Esophagus squamous epithelium (tissue), 4 donors: Measurements from ENCODE around the gene PCDHGA1.

Experiments
- CTCF ChIP-seq, 6 experiments: fragments of 450-650 bp in 4 of 6; fragments of 200-600 bp in 2 of 6; sonication (generic) in 2 of 6; IDR thresholded peaks; one replicate each; pipeline ENCODE4 v1.5.1; 2016 to 2019; ENCODE audit warnings: antibody characterized with exemption in 6 of 6, mild to moderate bottlenecking in 4 of 6, moderate library complexity in 4 of 6
- POLR2A ChIP-seq, 4 donors: fragments of 450-650 bp; IDR thresholded peaks; one replicate each; pipeline ENCODE4 v1.6.1; 2017; ENCODE audit warnings: antibody characterized with exemption in 4 of 4, mild to moderate bottlenecking in 4 of 4, moderate library complexity in 3 of 4

DNA sequence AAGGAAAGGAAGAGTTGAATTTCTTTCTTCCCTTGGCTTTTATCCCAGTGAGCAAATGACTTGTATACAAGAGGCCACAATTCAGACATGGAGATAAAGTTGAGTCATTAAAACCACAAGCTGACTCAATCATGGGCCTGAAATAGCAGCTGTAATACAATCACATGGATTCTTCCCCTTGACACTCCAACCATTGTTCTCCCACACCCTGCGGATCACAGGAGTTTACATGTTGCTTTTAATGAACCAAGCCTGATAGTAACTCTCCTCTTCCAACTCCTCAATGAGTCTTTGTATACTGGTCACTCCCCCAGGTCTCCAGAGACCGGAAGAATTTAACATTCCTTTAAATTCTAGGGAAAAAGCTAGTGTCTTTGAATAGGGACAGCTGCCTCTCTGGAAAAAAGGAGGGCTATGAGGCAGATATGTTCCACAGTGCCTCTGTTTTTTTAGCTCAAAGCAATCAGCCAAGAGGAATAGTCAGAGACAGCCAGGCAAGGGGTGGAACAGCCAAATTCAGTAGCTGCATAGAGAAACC is 191.0 kb downstream of the PCDHGA1 start:
- TF ChIP-seq CTCF (IDR thresholded peaks at IDR 0.05): peak in 1 of 6 experiments; percentile 26
- TF ChIP-seq POLR2A (IDR thresholded peaks at IDR 0.05): no peak
